ENCODE measurements around the gene SMARCC2. TPM values are rescaled to one million over a fixed set of nuclear protein-coding genes. Genes with fewer than 3 reads are reported as not detected.

SMARCC2 gene
- total RNA-seq, 3 donors from 2014 or later (not counting 1 experiment from before 2014, with no cell fraction given): 205 to 232 (median 210) TPM

- Histone ChIP-seq H3K4me1 (ENCODE audit: control insufficient read depth, insufficient read depth, low read length) (peaks cover 47% of the 10 kb centered on the region), H3K4me3 (ENCODE audit: low read length) (peak overlapping the region; percentile 100), H3K9me3 (ENCODE audit: control insufficient read depth, insufficient read depth, low read length) (no peaks in the 10 kb centered on the region), H3K27ac (ENCODE audit: low read length) (peak overlapping the region; percentile 98), H3K27me3 (ENCODE audit: control insufficient read depth, insufficient read depth, low read length) (no peaks in the 10 kb centered on the region), H3K36me3 (ENCODE audit: control insufficient read depth, insufficient read depth, low read length) (peaks cover 3% of the 10 kb centered on the region)
- ATAC-seq: no peak
- H3K9me3 Mint-ChIP-seq: no peaks in the 10 kb centered on the region
- 10% methylated on average over 10 of the region's 10 CpGs for WGBS (ENCODE audit: insufficient coverage)
- peak overlapping the region; percentile 100 for H3K27ac Mint-ChIP-seq
- no peaks in the 10 kb centered on the region for H3K36me3 Mint-ChIP-seq
- no peak for TF ChIP-seq CTCF (IDR thresholded peaks at IDR 0.05)
- peaks cover 42 to 49% of the 10 kb centered on the region in 2 donors for H3K4me1 Mint-ChIP-seq
- H3K27me3 Mint-ChIP-seq (ENCODE audit: low read depth in 2 of 2): no peaks in the 10 kb centered on the region
- DNase-seq: peak in 1 of 2 donors; percentile 26
- intact Hi-C loops (cut with micrococcal nuclease): loop anchor here (5.0 to 10.0 kb wide), 3 partner anchors 37 to 248 kb away; partner anchors contain the start of genes ANKRD52, RAB5B and RPS26
- H3K4me3 Mint-ChIP-seq: peak overlapping the region; percentile 98
These were observed 31.4 kb upstream of the SMARCC2 start for GRCh38 chr12:56220611-56221231.

DNA sequence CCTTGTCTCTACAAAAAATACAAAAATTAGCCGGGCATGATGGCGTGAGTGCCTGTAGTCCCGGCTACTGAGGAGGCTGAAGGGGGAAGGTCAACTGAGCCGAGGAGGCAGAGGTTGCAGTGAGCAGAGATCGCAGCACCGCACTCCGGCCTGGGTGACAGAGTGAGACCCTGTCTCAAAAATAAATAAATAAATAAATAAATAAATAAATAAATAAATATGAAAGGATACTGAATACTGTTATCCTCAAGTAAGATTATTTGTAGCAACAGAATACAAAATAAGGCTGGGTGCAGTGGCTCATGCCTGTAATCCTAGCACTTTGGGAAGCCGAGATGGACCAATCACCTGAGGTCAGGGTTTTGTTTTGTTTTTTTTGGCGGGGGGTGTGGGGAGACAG, 30.6 kb upstream of the SMARCC2 start:
- Histone ChIP-seq H3K27ac (ENCODE audit: low read length) (no peak overlapping the region), H3K4me3 (ENCODE audit: low read length) (no peak overlapping the region), H3K4me1 (ENCODE audit: control insufficient read depth, insufficient read depth, low read length) (peaks cover 44% of the 10 kb centered on the region), H3K9me3 (ENCODE audit: control insufficient read depth, insufficient read depth, low read length) (no peaks in the 10 kb centered on the region), H3K36me3 (ENCODE audit: control insufficient read depth, insufficient read depth, low read length) (peaks cover 8% of the 10 kb centered on the region), H3K27me3 (ENCODE audit: control insufficient read depth, insufficient read depth, low read length) (no peaks in the 10 kb centered on the region)
- no peaks in the 10 kb centered on the region for H3K9me3 Mint-ChIP-seq
- no peak overlapping the region for H3K27ac Mint-ChIP-seq
- DNase-seq (no peak), ATAC-seq (no peak)
- intact Hi-C loops (cut with micrococcal nuclease): loop anchor here (5.0 to 10.0 kb wide), 3 partner anchors 37 to 248 kb away; partner anchors contain the start of genes ANKRD52, RAB5B and RPS26
- H3K36me3 Mint-ChIP-seq: peaks cover 3% of the 10 kb centered on the region
- TF ChIP-seq CTCF (IDR thresholded peaks at IDR 0.05): no peak
- no peaks in the 10 kb centered on the region for H3K27me3 Mint-ChIP-seq (ENCODE audit: low read depth in 2 of 2)
- 96% methylated on average over 6 of the region's 9 CpGs for whole genome bisulfite sequencing (ENCODE audit: insufficient coverage)
- H3K4me1 Mint-ChIP-seq: peaks cover 34 to 40% of the 10 kb centered on the region in 2 donors
- H3K4me3 Mint-ChIP-seq: peak overlapping the region; percentile 28

DNA sequence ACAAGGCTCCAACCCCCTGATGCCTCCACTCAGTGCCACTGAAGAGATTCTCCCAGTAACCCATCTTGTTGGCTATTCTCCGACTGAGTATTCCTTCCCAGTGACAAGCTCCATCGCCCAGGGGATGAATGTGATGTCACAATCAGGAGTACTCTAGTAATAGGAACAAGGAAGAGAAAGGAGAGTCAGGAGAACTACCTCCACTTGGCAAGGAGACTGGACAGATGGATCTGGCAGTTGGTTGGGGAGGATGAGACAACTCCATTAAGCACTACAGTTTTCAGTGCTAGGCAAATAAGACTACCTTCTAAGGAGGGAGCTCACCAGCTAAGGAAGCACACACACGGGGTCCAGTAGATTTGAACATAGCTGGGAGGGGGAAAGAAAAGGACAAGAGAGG, 27.2 kb upstream of the SMARCC2 start:
- H3K9me3 Mint-ChIP-seq: no peaks in the 10 kb centered on the region
- no peak for TF ChIP-seq CTCF (IDR thresholded peaks at IDR 0.05)
- no peaks in the 10 kb centered on the region for H3K27me3 ChIP-seq (ENCODE audit: control insufficient read depth, insufficient read depth, low read length)
- H3K27me3 Mint-ChIP-seq (ENCODE audit: low read depth in 2 of 2): no peaks in the 10 kb centered on the region
- H3K36me3 ChIP-seq (ENCODE audit: control insufficient read depth, insufficient read depth, low read length): peaks cover 39% of the 10 kb centered on the region
- H3K9me3 ChIP-seq (ENCODE audit: control insufficient read depth, insufficient read depth, low read length): no peaks in the 10 kb centered on the region
- H3K4me3 ChIP-seq (ENCODE audit: low read length): no peak overlapping the region
- peaks cover 16% of the 10 kb centered on the region for H3K4me1 ChIP-seq (ENCODE audit: control insufficient read depth, insufficient read depth, low read length)
- DNase-seq: no peak
- H3K27ac ChIP-seq (ENCODE audit: low read length): no peak overlapping the region
- no peak for ATAC-seq
- no peak overlapping the region for H3K4me3 Mint-ChIP-seq
- WGBS (ENCODE audit: insufficient coverage): 98% methylated on average over 3 of the region's 3 CpGs
- H3K27ac Mint-ChIP-seq: peak overlapping the region in 1 of 2 donors; percentile 31
- intact Hi-C loops (cut with micrococcal nuclease): no loop called here
- peaks cover 10% of the 10 kb centered on the region in 2 donors for H3K4me1 Mint-ChIP-seq
- peaks cover 7% of the 10 kb centered on the region for H3K36me3 Mint-ChIP-seq

DNA sequence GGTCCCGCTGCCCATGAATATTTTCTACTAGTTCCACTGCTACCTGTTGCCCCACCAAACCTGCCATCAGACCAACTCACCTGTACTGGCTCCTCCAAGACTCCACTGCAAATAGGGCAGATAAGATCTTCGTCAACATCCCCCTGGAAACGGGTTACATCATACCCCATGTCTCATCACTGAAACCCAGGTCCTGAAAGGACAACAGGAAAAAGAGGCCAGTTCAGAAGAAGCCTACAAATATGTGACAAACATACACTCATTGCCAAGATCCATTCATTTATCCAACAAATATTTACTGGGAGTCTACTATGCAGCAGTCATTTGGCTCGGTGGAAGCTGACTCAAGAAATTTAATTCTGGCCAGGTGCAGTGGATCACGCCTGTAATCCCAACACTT, 24.6 kb upstream of the SMARCC2 start:
- no peak for TF ChIP-seq CTCF (IDR thresholded peaks at IDR 0.05)
- H3K27ac Mint-ChIP-seq: no peak overlapping the region
- DNase-seq (no peak), ATAC-seq (no peak)
- intact Hi-C loops (cut with micrococcal nuclease): no loop called here
- no peaks in the 10 kb centered on the region for H3K4me1 ChIP-seq (ENCODE audit: control insufficient read depth, insufficient read depth, low read length)
- no peaks in the 10 kb centered on the region for H3K4me1 Mint-ChIP-seq
- H3K4me3 Mint-ChIP-seq: no peak overlapping the region
- peaks cover 7% of the 10 kb centered on the region for H3K36me3 Mint-ChIP-seq
- no peak overlapping the region for H3K27ac ChIP-seq (ENCODE audit: low read length)
- H3K9me3 ChIP-seq (ENCODE audit: control insufficient read depth, insufficient read depth, low read length): no peaks in the 10 kb centered on the region
- no peak overlapping the region for H3K4me3 ChIP-seq (ENCODE audit: low read length)
- H3K9me3 Mint-ChIP-seq: no peaks in the 10 kb centered on the region
- no peaks in the 10 kb centered on the region for H3K27me3 Mint-ChIP-seq (ENCODE audit: low read depth in 2 of 2)
- peaks cover 52% of the 10 kb centered on the region for H3K36me3 ChIP-seq (ENCODE audit: control insufficient read depth, insufficient read depth, low read length)
- no peaks in the 10 kb centered on the region for H3K27me3 ChIP-seq (ENCODE audit: control insufficient read depth, insufficient read depth, low read length)
- 96% methylated on average over 5 of the region's 5 CpGs for WGBS (ENCODE audit: insufficient coverage)
